GM21717 (cell line): Measurements from ENCODE around the gene TBC1D5.
"Not testable (repeated sequence)": the region's sequence is repeated elsewhere in the genome, so short reads cannot be mapped to it uniquely, and the experiment has no call there.

Source experiments
- ATAC-seq: cut with Tn5 transposase; IDR thresholded peaks from one replicate; pipeline ENCODE4 v1.9.1; 2021; ENCODE audit warnings: mild to moderate bottlenecking, moderate library complexity; ENCODE audit not compliant: unreplicated experiment

The TBC1D5 gene

DNA sequence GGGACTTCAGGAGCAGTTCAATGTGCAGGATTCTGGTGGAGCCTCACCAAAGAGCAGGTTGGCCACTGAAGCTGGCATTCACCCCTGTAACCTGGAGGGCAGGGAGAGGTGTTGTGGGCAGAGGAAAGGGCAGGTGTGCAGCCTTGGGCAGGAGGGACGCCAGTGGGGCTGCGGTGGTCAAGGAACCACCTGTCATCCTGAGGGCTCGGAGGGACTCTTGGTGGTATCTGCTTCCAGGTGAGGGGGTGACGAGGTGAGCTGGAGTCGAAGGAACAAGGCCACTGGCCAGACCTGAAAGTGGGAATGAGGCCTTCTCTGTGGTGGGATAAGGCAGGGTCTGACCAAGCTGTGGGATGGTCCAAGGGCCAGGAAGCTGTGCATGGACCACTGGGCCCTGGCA, 588.2 kb downstream of the TBC1D5 start:
- no peak for ATAC-seq

DNA sequence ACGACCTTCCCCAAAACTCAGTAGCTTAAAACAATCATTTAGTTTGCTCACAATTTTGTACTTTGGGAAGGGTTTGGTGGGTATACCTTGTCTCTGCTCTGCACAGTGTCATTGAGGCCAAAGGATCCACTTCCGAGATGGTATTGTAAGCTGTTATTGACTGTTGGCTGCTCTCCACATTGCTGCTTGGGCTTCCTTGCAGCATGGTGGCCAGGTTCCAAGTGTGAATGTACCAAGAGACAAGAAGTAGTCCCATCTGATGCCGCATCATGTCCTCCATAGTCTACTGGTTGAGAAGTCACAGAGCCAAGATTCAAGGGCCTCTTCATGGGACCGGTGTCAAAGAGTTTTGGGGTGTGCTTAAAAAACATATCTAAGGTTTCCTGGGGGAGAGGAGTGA, 589.2 kb downstream of the TBC1D5 start:
- ATAC-seq = no peak

DNA sequence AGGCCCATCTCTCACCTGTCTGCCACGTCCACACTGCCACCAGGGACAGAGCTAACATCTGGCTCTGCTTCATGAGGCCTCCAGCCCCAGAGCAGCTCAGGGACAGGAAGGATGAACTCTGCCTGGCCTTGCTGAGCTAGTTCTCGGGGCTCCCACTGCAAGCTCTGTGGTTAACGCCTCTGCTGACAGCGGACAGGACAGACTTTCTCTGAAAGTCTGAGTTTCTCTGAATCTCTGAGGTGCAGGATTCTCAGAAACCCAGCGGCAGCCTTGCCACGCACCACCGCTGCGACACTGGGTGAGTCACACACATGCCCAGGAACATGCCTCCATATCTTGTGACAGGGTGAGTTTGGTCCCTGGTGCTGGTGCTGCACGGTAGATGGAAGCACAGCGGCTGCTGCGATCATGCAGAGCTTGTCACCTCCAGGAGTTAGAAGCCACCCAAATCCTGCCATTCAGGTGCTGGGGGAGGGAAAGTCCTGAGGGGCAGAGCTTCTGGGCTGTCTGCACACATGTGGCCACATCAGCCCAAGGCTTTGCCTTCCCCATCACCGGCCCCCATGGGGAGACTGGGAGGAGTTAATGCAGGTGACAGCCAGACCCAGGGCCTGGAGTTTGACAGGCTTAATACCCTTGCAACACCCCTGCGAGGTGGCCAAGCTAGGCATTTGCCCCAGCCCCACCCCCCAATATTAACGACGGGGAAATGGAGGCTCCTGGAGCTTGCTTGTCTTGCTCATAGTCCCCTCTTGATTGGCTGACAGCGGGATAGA, 590.6 kb downstream of the TBC1D5 start:
- ATAC-seq = peak; percentile 97

DNA sequence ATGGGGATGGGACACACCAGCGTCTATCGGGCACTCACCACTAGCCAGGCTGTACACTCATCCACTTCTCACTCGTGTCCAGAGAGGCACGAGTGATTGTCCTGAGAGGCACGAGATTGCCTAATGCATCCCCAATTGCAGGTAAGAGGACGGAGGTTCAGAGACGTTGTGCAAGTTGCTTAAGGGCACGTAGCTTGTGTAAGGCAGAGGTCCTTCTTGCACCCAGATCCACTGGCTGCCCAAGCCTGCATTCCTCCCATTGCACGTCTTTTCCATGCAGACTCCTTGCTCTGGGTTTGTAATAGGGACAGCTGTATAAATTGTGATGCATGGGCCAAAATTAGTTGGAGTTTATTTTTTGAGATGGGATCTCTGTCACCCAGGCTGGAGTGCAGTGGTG, 593.4 kb downstream of the TBC1D5 start:
- no peak for ATAC-seq

DNA sequence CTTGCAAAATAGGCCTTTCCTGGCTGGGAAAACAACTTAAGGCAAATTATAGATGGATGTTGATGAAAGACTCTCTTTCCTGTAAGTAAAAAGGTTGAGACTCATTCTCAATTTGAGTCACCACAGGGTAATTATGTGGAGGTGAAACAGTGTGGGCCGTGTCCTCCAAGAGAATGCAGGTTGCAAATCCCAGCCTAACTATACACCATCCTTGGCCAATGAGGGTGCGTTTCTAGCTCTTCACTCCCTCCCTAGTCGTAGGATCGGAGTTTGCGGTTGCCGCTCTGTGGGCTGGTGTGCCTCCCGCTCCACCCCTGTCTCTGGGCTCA, 597.8 kb downstream of the TBC1D5 start:
- no peak for ATAC-seq

DNA sequence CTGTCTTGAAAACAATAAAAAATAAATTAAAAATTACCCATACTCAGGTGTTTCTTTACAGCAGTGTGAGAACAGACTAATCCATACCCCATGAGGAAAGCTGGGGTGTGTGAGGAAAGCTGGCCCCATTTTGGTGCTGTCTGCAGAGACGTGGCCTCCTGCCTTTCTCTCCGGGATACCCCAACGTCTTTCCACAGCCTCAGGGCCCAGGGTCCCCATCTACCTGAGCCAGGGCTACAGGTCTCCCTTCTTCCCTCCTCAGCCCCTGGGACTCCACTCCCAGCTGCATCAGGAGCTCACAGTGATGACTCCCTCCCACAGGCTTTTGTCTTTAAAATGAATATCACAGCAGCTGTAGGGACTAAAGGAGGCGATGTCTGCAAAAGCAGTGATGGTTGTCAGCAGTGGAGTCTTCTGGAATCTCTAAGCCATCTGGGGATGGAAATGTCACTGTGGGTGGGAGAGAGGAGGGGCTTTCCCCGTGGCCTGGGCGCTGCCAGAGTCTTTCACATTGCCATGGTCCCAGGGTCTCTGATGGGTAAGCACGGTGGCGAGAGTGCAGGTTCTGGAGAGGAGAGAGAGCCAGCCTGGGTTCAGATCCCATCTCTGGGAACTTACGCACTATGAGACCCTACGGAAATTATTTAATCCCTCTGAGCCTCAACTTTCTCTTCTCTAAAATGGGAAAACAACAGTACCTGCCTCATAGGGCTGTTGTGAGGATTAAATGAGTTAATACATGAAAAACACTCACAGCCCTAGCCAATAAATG, 598.4 kb downstream of the TBC1D5 start:
- no peak for ATAC-seq

DNA sequence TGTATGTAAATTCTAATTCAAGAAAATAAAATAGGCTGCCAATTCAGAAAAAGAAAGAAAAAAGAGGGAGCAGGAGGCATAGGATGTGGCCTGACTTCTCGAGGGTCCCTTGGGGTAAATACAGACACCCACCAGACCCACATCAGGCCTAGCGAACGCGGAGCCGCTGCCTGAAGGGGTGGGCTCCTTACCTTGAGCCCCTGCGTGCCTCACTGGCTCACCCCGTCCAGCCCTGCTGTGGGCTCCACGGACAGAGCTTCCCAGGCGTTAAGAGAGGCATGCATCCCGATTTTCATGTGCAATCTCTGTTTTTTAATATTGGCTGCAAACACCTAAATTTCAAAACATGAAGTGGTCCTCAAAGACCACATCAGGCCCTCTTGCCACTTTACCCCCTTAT, 599.9 kb downstream of the TBC1D5 start:
- no peak for ATAC-seq

DNA sequence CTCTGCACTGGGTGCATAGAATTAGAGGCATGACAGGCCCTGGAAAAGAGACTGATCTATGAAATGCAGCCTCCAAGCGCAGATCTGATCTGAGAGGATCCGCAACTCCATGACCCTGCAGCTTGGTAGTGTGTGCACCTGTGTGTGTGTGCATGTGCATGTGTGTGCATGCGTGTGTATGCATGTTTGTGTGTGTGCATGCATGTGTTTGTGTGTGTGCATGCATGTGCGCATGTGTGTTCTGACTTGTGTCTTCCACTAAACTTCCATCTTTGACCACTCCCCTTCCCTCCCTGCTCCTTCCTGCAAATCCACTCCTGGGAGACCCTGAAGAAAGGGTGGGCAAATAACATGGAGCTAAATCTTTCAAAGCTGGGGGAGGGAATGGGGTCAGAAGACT, 600.7 kb downstream of the TBC1D5 start:
- no peak for ATAC-seq

DNA sequence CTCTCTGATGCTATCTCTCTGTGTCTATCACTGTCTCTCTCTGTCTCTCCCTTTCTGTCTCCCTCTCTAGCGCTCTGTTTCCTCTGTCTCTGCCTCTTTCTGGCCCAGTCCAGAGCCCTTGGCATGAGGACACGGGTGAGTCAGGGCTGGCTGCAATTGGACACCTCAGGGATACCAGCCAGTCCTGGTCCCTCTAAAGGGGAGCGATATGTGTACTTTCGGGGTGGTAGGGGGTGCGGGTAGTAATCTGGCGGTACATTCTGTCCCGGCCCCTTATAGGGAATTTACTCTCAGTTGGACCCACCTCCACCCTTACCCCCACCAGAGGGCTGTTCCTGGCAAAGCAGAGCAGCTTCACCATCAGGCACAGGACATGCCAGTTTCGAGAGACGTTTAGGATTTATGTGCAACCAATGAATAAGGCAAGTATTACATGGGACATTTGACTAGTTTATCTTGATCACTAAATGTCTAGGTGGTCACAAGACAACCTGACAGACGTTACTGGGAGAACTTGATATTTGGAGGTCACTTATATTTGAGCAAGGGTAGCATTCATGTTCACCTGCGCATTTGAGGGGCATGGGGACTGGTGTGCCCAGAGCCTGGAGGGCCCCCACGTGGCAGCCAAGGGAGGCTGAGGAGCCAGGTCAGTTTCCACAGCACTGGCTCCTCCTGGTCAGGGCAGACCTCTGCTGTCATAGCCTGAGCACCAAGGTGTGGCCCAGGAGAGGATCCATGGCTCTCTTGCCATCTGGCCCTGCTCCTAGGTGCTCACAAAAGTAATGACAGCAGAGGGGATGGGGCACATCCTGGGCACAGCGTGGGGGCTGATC, 601.5 kb downstream of the TBC1D5 start:
- ATAC-seq = no peak

DNA sequence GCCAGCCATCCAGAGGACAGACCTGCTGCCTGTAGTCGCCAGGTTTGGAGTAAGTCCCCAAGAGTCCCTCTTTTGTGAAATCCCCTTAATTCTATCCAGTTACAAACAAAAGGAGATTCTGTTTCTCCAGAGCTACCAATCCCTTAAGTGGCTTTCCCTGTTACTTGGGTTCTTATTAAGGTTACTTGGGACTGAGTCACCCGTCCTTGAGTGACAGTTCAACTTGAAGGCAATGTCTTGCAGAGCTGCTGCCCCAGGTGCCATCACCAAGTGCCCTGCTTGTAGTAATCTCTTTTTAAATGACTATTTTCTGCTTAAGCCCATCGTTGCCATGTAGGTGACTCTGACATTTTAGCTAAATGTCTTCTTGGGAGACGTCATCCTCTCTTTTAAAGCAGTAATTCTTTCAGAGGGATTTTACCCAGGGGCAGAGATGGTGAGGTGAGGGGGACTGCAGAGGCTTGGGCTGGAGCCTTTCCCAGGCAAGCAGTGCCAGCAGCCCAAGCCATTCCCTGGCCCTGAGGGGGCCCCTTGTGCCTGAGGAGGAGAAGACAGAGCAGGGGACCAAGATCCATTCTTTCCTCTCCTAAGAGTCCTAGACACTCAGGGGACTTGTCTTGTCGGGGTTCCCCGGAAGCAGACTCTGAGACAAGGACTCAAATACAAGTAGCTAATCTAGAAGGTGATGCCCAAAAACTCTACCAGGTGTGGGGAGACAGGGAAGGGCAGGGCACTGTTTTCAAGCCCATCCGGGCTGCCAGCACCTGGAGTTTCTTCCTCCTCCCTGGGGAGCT, 604.0 kb downstream of the TBC1D5 start:
- ATAC-seq = no peak

DNA sequence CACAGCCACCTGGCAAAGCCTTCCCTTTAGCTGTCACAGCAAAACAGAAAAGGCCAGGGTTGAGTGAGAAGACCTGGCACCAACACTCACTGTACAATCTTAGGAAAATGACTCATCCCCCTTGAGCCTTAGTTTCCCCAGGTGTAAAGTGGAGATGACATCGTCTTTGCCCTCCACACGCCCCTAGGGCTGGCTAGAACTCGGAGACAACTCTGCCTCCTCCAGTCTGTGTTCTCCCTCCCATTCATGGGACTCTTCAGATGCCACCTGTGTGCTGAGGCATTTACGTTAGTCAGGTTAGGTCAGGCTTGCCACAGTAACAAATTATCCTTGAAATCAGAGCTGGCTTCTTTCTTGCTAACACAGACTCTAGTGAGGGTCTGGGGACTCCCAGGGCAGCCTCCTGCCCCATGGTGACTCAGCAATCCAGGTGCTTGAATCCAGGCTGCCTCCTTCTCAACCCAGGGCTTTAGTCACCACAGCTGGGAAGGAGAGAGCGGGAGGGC, 605.1 kb downstream of the TBC1D5 start:
- no peak for ATAC-seq

DNA sequence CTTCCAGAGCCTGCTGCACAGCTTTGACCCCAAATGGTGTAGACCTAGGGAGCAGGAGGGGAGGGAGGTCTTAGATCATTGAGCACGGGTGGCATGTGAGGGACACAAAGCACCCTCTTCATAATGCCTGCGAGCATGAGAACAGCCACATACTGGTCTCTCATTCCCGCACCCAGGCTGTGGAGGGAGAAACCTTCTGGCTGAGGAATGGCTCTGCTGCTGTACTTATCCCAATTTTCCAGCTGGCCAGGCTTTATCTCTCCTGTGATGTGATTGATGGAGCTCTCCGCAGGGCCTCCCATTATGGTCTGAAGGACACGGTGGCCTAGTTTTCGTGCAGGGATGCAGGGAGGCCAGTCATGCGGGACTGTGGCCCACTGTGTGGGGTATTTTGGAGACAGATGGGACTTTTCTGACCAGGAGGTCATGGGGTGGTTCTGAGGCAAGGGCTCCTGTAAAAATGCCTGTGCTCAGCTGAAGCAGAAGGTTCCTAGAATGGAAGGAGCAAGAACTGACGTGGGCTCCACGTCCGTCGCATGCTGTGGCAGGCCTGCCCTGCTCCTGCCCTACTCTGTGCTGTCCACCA, 606.2 kb downstream of the TBC1D5 start:
- no peak for ATAC-seq

DNA sequence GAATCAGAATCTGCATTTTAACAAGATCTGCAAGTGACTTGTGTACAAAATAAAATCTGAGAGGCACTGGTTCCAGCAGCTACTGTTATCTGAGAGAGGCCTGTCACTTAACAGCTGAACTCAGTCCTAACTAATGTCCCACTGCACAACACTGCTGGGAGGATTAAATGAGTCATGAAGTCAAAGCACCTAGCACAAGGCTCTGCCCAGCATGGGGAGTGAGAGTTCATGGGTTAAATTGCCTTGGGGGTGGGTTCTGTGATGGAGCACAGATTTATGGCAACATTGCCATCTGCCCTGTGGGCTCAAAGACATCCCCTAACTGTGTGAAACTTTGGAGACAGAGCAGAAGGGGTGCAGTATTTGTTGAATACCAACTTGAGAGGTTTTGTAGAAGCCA, 606.7 kb downstream of the TBC1D5 start:
- ATAC-seq = no peak

DNA sequence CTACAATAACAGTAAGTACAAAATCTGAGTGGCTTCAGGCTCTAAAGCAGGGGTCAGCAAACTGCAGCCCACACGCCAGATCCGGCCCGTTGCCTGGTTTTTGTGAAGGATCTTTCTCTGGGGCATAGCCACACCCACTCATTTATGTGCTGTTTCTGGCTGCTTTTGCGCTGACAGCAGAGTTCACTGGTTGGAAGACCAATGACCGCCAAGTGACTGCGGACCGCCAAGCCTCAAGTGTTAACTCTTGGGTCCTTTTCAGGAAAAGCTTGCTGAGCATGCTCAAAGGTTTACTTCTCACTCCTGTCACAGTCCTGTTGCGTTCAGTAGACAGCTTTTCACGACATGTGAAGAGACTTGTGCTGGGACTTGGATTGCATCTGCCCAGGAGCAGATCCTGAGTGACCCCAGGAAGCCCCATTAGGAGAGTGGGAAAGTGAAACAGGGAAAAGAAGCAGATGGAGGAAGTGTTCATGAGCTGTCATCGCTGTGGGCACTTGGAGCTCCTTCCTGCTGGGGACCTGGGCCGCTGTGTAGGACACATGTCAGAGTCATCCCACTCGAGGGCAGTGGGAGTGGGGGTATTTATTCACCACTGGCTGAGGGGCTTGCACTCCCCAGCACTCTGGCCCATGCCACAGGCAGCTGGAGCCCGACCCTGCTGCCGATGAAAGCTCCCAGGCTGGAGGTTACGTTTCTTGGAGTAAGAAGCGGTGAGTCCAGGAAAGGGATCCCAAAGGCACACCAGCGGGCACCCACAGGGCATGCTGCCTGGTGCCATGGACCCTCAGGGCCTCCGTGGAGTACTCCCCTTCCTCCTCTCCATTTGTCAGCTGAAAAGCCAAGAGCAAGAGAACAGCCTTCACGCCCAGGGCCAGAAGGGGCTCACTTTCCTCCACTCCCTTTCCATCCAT, 608.5 kb downstream of the TBC1D5 start:
- no peak for ATAC-seq

DNA sequence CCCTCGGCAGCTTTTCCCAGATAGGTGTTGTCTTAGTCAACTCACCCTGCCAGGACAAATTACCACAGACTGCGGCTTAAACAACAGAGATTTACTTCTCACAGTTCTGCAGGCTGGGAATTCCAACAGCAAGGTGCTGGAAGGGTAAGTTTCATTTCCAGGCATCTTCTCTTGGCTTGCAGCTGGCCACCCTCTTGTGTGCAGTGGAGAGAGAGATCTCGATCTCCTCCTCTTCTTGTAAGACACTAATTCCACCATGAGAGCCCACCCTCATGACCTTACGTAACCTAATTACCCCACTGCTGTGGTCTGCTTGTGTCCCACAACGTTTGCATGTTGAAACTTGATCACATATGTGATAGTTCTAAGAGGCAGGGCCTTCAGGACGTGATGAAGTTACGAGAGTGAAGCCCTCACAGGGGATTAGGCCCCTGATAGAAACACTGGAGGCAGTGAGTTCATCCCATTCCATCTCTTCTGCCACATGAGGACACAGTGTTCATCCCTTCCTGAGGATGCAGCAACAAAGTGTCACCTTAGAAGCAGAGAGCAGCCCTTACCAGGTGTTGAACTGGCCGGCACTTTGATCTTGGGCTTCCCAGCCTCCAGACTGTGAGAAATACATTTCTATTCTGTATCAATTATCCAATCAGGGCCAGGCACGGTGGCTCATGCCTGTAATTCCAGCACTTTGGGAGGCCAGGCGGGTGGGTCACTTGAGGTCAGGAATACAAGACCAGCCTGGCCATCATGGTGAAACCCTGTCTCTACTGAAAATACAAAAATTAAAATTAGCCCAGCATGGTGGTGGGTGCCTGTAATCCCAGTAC, 609.9 kb downstream of the TBC1D5 start:
- ATAC-seq = no peak

DNA sequence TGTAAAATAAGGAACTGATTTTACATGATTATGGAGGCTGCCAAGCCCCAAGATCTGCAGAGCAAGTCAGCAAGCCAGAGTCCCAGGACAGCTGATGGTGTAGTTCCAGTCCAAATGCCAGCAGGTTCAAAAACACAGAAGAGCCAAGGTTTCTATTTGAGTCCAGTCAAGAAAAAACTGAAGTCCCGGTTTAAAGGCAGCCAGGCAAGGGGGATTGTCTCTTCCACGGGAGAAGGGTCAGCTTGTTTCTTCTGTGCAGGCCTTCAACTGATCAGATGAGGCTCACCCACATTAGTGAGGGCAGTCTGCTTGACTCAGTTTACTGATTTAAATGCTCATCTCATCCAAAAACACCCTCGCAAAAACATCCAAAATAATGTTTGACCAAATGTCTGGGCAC, 611.5 kb downstream of the TBC1D5 start:
- ATAC-seq = no peak

DNA sequence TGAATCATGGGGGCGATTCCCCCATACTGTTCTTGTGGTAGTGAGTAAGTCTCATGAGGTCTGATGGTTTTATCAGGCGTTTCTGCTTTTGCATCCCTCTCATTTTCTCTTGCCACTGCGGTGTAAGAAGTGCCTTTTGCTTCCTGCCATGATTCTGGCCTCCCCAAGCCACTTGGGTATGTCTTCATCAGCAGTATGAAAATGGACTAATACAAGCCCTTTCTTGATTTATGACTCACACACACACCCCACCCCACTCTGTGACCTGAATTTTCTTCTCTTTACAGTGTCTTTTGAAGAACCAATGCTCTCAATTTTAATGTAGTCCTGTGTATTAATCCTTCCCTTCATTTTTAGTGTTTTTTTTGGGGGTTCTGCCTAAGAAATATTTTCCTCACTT, 612.9 kb downstream of the TBC1D5 start:
- no peak for ATAC-seq

DNA sequence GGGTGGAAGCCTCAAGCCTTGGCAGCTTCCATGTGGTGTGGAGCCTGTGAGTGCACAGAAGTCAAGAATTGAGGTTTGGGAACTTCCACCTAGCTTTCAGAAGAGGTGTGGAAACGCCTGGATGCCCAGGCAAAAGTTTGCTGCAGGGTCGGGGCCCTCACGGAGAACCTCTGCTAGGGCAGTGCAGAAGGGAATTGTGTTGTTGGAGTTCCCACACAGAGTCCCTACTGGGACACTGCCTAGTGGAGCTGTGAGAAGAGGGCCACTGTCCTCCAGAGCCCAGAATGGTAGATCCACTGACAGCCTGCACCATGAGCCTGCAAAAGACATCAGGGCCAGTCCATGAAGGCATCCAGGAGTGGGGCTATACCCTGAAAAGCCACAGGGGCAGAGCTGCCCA, 613.8 kb downstream of the TBC1D5 start:
- ATAC-seq = not testable (repeated sequence)
